H9 (cell line): ENCODE data around the gene HEYL. TPM values are rescaled to one million over a fixed set of nuclear protein-coding genes. Genes with fewer than 3 reads are reported as not detected.
A peak's percentile ranks its signal among the peaks of the same experiment; 100 is the strongest.

ENCODE experiments used
- DNase-seq: peaks from one replicate; pipeline ENCODE4 v3.0.0-alpha.2; 2017
- H2AFZ ChIP-seq: one replicate; pipeline ENCODE4 v1.6.1; 2013; ENCODE audit warnings: mild to moderate bottlenecking, low read length, control low read depth, moderate library complexity
- H2AK5ac ChIP-seq: 2 replicates; pipeline ENCODE4 v1.6.1; 2013; ENCODE audit warnings: low read length, control low read depth, mixed read lengths; ENCODE audit not compliant: insufficient read length
- H2BK120ac ChIP-seq: one replicate; pipeline ENCODE4 v1.6.1; 2013; ENCODE audit warnings: low read depth, mild to moderate bottlenecking, low read length, control low read depth, inconsistent platforms; ENCODE audit not compliant: poor library complexity, severe bottlenecking
- H2BK12ac ChIP-seq: 2 replicates; pipeline ENCODE4 v1.6.1; 2013; ENCODE audit warnings: low read length, control low read depth, mixed read lengths, low read depth; ENCODE audit not compliant: insufficient read length
- H2BK15ac ChIP-seq: 2 replicates; pipeline ENCODE4 v1.6.1; 2013; ENCODE audit warnings: low read depth, low read length, control low read depth
- H2BK20ac ChIP-seq: one replicate; pipeline ENCODE4 v1.6.1; 2013; ENCODE audit warnings: low read depth, mild to moderate bottlenecking, low read length, control low read depth, inconsistent platforms; ENCODE audit not compliant: poor library complexity, severe bottlenecking
- H2BK5ac ChIP-seq: 2 replicates; pipeline ENCODE4 v1.6.1; 2013; ENCODE audit warnings: low read length, control low read depth, mixed read lengths; ENCODE audit not compliant: insufficient read length
- H3K14ac ChIP-seq: 2 replicates; pipeline ENCODE4 v1.6.1; 2013; ENCODE audit warnings: low read length, control low read depth; ENCODE audit not compliant: insufficient read depth
- H3K18ac ChIP-seq: 2 replicates; pipeline ENCODE4 v1.6.1; 2013; ENCODE audit warnings: low read depth, mild to moderate bottlenecking, mixed read lengths, low read length, control low read depth; ENCODE audit not compliant: insufficient read length
- H3K23ac ChIP-seq: 2 replicates; pipeline ENCODE4 v1.6.1; 2013; ENCODE audit warnings: low read length, control low read depth, mixed read lengths, low read depth; ENCODE audit not compliant: insufficient read length
- H3K23me2 ChIP-seq: 2 replicates; pipeline ENCODE4 v1.6.1; 2013; ENCODE audit warnings: low read depth, mild to moderate bottlenecking, mixed read lengths, low read length, control low read depth; ENCODE audit not compliant: insufficient read length, poor library complexity, severe bottlenecking
- H3K27ac ChIP-seq: 2 replicates; pipeline ENCODE4 v1.5.1; 2013; ENCODE audit warnings: low read length, control low read depth, mixed read lengths, low read depth; ENCODE audit not compliant: insufficient read length
- H3K27me3 ChIP-seq: 2 replicates; pipeline ENCODE4 v1.6.1; 2013; ENCODE audit warnings: low read length, control low read depth, inconsistent platforms; ENCODE audit not compliant: insufficient read depth
- H3K4ac ChIP-seq: 2 replicates; pipeline ENCODE4 v1.6.1; 2013; ENCODE audit warnings: low read depth, mild to moderate bottlenecking, control low read depth, inconsistent platforms, low read length, moderate library complexity
- H3K4me1 ChIP-seq: 2 replicates; pipeline ENCODE4 v1.6.1; 2013; ENCODE audit warnings: low read length, control low read depth, inconsistent platforms; ENCODE audit not compliant: insufficient read depth
- H3K4me2 ChIP-seq: 2 replicates; pipeline ENCODE4 v1.6.1; 2013; ENCODE audit warnings: low read length, control low read depth, mixed read lengths; ENCODE audit not compliant: insufficient read length, insufficient read depth
- H3K56ac ChIP-seq: 2 replicates; pipeline ENCODE4 v1.6.1; 2013; ENCODE audit warnings: low read depth, mild to moderate bottlenecking, mixed read lengths, low read length, control low read depth; ENCODE audit not compliant: insufficient read length
- H3K79me1 ChIP-seq: 2 replicates; pipeline ENCODE4 v1.6.1; 2013; ENCODE audit warnings: low read depth, mild to moderate bottlenecking, moderate library complexity, low read length, control low read depth, inconsistent platforms; ENCODE audit not compliant: insufficient read depth, poor library complexity, severe bottlenecking
- H3K79me2 ChIP-seq: 2 replicates; pipeline ENCODE4 v1.6.1; 2013; ENCODE audit warnings: low read length, control low read depth, inconsistent platforms; ENCODE audit not compliant: insufficient read depth
- H3K9ac ChIP-seq: 2 replicates; pipeline ENCODE4 v1.6.1; 2013; ENCODE audit warnings: low read length, control low read depth, mixed read lengths; ENCODE audit not compliant: insufficient read length; ENCODE audit errors: extremely low read depth
- H3K9me3 ChIP-seq: one replicate; pipeline ENCODE4 v1.6.1; 2013; ENCODE audit warnings: low read depth, low read length, inconsistent platforms; ENCODE audit not compliant: control insufficient read depth
- H3T11ph ChIP-seq: one replicate; pipeline ENCODE4 v1.6.1; 2013; ENCODE audit warnings: mild to moderate bottlenecking, low read length, control low read depth, inconsistent platforms
- H4K20me1 ChIP-seq: one replicate; pipeline ENCODE4 v1.6.1; 2013; ENCODE audit not compliant: control insufficient read depth, insufficient read length, insufficient read depth
- H4K5ac ChIP-seq: 2 replicates; pipeline ENCODE4 v1.6.1; 2013; ENCODE audit warnings: low read depth, mild to moderate bottlenecking, mixed read lengths, low read length, control low read depth; ENCODE audit not compliant: insufficient read length
- H4K8ac ChIP-seq: replicated peaks from 2 replicates; pipeline ENCODE4 v1.6.1; 2013; ENCODE audit warnings: low read length, control low read depth, mixed read lengths, low read depth; ENCODE audit not compliant: insufficient read length
- H4K91ac ChIP-seq: 2 replicates; pipeline ENCODE4 v1.6.1; 2013; ENCODE audit warnings: low read depth, mild to moderate bottlenecking, moderate library complexity, mixed read lengths, low read length, control low read depth; ENCODE audit not compliant: insufficient read length
- H3K27ac Mint-ChIP-seq, 3 experiments: 2 replicates in 2 of 3; 3 replicates in 1 of 3; pipeline ENCODE4 v1.8.0; 2020 to 2021; ENCODE audit warnings: mixed read lengths in 3 of 3, mild to moderate bottlenecking in 1 of 3, moderate library complexity in 1 of 3
- H3K27me3 Mint-ChIP-seq: 2 replicates; pipeline ENCODE4 v1.8.0; 2021; ENCODE audit warnings: low read depth, mild to moderate bottlenecking, moderate library complexity, mixed read lengths
- H3K36me3 Mint-ChIP-seq, 3 experiments: 2 replicates in 2 of 3; 3 replicates in 1 of 3; pipeline ENCODE4 v1.8.0; 2020 to 2021; ENCODE audit warnings: low read depth in 3 of 3, mixed read lengths in 3 of 3; ENCODE audit not compliant: insufficient read depth in 1 of 3
- H3K4me1 Mint-ChIP-seq, 2 experiments: 2 replicates each; pipeline ENCODE4 v1.8.0; 2020; ENCODE audit warnings: mixed read lengths in 2 of 2
- H3K4me3 Mint-ChIP-seq, 2 experiments: 2 replicates in 1 of 2; 3 replicates in 1 of 2; pipeline ENCODE4 v1.8.0; 2020 to 2021; ENCODE audit warnings: mild to moderate bottlenecking in 2 of 2, mixed read lengths in 2 of 2, moderate library complexity in 1 of 2
- H3K9me3 Mint-ChIP-seq, 2 experiments: 2 replicates in 1 of 2; 3 replicates in 1 of 2; pipeline ENCODE4 v1.8.0; 2020; ENCODE audit warnings: mild to moderate bottlenecking in 2 of 2, mixed read lengths in 2 of 2, moderate library complexity in 1 of 2
- CTCF ChIP-seq: fragments of 200-600 bp; sonication (generic); conservative IDR thresholded peaks from 3 replicates; pipeline ENCODE4 v1.8.0; 2021; ENCODE audit warnings: antibody characterized with exemption, mild to moderate bottlenecking
- WGBS: extraction: QIAGEN DNeasy Blood & Tissue Kit; methylation state at CpG from one replicate; pipeline ENCODE4 v1.1.7; 2013; ENCODE audit warnings: missing lambda C conversion rate, low lambda C conversion rate, mixed read lengths; ENCODE audit not compliant: insufficient read length; ENCODE audit errors: extremely low coverage; 5-methylcytosine and 5-hydroxymethylcytosine counted together
- long read RNA-seq: library from polyadenylated mRNA; unstranded; transcript quantifications from one replicate; pipeline ENCODE4 v2.0.0, GENCODE V29; 2020
- total RNA-seq: library from RNA; stranded (reverse); gene quantifications from 2 replicates; pipeline ENCODE4 v1.2.1, GENCODE V29; 2021

The HEYL gene
- total RNA-seq = 1.8 and 1.9 TPM in 2 replicates
- long read RNA-seq, partial matches to known transcripts = 1 of 1 reads
- long read RNA-seq, other reads (novel, unspliced or antisense) = 0 of 1 reads

- H2AFZ ChIP-seq = no peak within 1 kb of the TSS
- no peak within 1 kb of the TSS for H2BK20ac ChIP-seq
- no peak within 1 kb of the TSS for H3K27ac Mint-ChIP-seq
- H3K36me3 Mint-ChIP-seq = no peaks in the 10 kb centered on the region
- H3K9me3 ChIP-seq = no peaks in the 10 kb centered on the region
- H3K14ac ChIP-seq = no peak within 1 kb of the TSS
- no peak within 1 kb of the TSS for H4K8ac ChIP-seq
- no peak within 1 kb of the TSS for H4K91ac ChIP-seq
- H3K79me2 ChIP-seq = no peaks in the 10 kb centered on the region
- no peak within 1 kb of the TSS for H2BK12ac ChIP-seq
- H3K23me2 ChIP-seq = no peaks in the 10 kb centered on the region
- no peak within 1 kb of the TSS for H4K5ac ChIP-seq
- H3K56ac ChIP-seq = no peak within 1 kb of the TSS
- no peak within 1 kb of the TSS for H3K4ac ChIP-seq
- no peaks in the 10 kb centered on the region for H3K79me1 ChIP-seq
- peaks cover 16 to 17% of the 10 kb centered on the region in 2 experiments for H3K4me1 Mint-ChIP-seq
- peaks cover 10% of the 10 kb centered on the region; the same call in 1 of the 2 replicates for H3K27me3 ChIP-seq
- no peaks in the 10 kb centered on the region for H3K9me3 Mint-ChIP-seq
- WGBS = no CpG with 5 or more reads among the region's 88 CpGs
- H3K4me1 ChIP-seq = no peaks in the 10 kb centered on the region; the same call in 1 of the 2 replicates
- H3T11ph ChIP-seq = no peak within 1 kb of the TSS
- H3K4me2 ChIP-seq = peak within 1 kb of the TSS; percentile 22
- no peak within 1 kb of the TSS for H3K27ac ChIP-seq
- no peak within 1 kb of the TSS for H3K23ac ChIP-seq
- H2BK5ac ChIP-seq = no peak within 1 kb of the TSS
- no peak within 1 kb of the TSS for H3K9ac ChIP-seq
- no peak within 1 kb of the TSS for H2AK5ac ChIP-seq
- H4K20me1 ChIP-seq = no peaks in the 10 kb centered on the region
- peaks cover 93% of the 10 kb centered on the region for H3K27me3 Mint-ChIP-seq
- TF ChIP-seq CTCF = peak; percentile 68
- no peak within 1 kb of the TSS; the same call in 1 of the 2 replicates for H2BK15ac ChIP-seq
- no peak within 1 kb of the TSS for H2BK120ac ChIP-seq
- no peak within 1 kb of the TSS for H3K18ac ChIP-seq
- peak; percentile 92 for DNase-seq
- peak within 1 kb of the TSS; percentile 65 to 85 for H3K4me3 Mint-ChIP-seq
Measured at GRCh38 chr1:39639305-39640130, at the start of gene HEYL. HEYL (minus strand) TSS chr1:39639643; CDS start chr1:39639625, 18 bp downstream.
